HEK293T (cell line): ENCODE results near the gene ESYT2.

ENCODE experiments used
- CTCF ChIA-PET: fragments of 350-600 bp; formaldehyde crosslinking; extraction: SDS; loops from one replicate; lab custom pipeline; 2021; ENCODE audit warnings: antibody characterized with exemption, inconsistent platforms; lab: Yijun Ruan, JAX
- POLR2A ChIA-PET: fragments of 350-600 bp; formaldehyde crosslinking; extraction: SDS; loops from one replicate; lab custom pipeline; 2020; ENCODE audit warnings: antibody characterized with exemption, inconsistent platforms; lab: Yijun Ruan, JAX
- DNase-seq: peaks from one replicate; pipeline ENCODE4 v3.0.0; 2012; ENCODE audit warnings: mixed read lengths; ENCODE audit errors: extremely low spot score
- ARNT ChIP-seq: fragments of 450-650 bp; IDR thresholded peaks from 2 replicates; pipeline ENCODE4 v1.6.1; 2017; ENCODE audit warnings: mild to moderate bottlenecking
- BHLHE40 ChIP-seq: fragments of 450-650 bp; IDR thresholded peaks from 2 replicates; pipeline ENCODE4 v1.6.1; 2016; ENCODE audit warnings: mild to moderate bottlenecking, moderate library complexity, borderline replicate concordance
- CTBP1 ChIP-seq: fragments of 450-650 bp; IDR thresholded peaks from 2 replicates; pipeline ENCODE4 v1.6.1; 2016; ENCODE audit warnings: borderline replicate concordance
- ELF4 ChIP-seq: fragments of 450-650 bp; IDR thresholded peaks from 2 replicates; pipeline ENCODE4 v1.6.1; 2017; ENCODE audit warnings: antibody characterized with exemption
- FOXA1 ChIP-seq: fragments of 450-650 bp; IDR thresholded peaks from 2 replicates; pipeline ENCODE4 v1.6.1; 2016; ENCODE audit warnings: mild to moderate bottlenecking
- FOXK2 ChIP-seq: fragments of 450-650 bp; IDR thresholded peaks from 2 replicates; pipeline ENCODE4 v1.6.1; 2016; ENCODE audit warnings: mild to moderate bottlenecking
- FOXM1 ChIP-seq: fragments of 450-650 bp; IDR thresholded peaks from 2 replicates; pipeline ENCODE4 v1.6.1; 2017; ENCODE audit warnings: mild to moderate bottlenecking, borderline replicate concordance
- HDGF ChIP-seq: fragments of 450-650 bp; IDR thresholded peaks from 2 replicates; pipeline ENCODE4 v1.6.1; 2017; ENCODE audit warnings: antibody characterized with exemption, borderline replicate concordance
- L3MBTL2 ChIP-seq: fragments of 450-650 bp; conservative IDR thresholded peaks from 2 replicates; pipeline ENCODE4 v1.6.1; 2016; ENCODE audit warnings: mild to moderate bottlenecking
- LEF1 ChIP-seq: fragments of 450-650 bp; IDR thresholded peaks from 2 replicates; pipeline ENCODE4 v1.6.1; 2017; ENCODE audit warnings: mild to moderate bottlenecking, borderline replicate concordance
- NFRKB ChIP-seq: fragments of 450-650 bp; IDR thresholded peaks from 2 replicates; pipeline ENCODE4 v1.6.1; 2016; ENCODE audit warnings: mild to moderate bottlenecking, moderate library complexity
- SP1 ChIP-seq: fragments of 450-650 bp; IDR thresholded peaks from 2 replicates; pipeline ENCODE4 v1.6.1; 2017
- SUZ12 ChIP-seq: fragments of 450-650 bp; IDR thresholded peaks from 2 replicates; pipeline ENCODE4 v1.6.1; 2016; ENCODE audit warnings: mild to moderate bottlenecking
- TARDBP ChIP-seq: fragments of 450-650 bp; IDR thresholded peaks from 2 replicates; pipeline ENCODE4 v1.6.1; 2016
- ZNF384 ChIP-seq: fragments of 450-650 bp; IDR thresholded peaks from 2 replicates; pipeline ENCODE4 v1.6.1; 2016
- TF ChIP-seq, protein P1 (sequence below): fragments of 450-650 bp; IDR thresholded peaks from 2 replicates; pipeline ENCODE4 v1.6.1; 2016

Gene ESYT2

GRCh38 chr7:158827411-158828132 is 1.7 kb downstream of the ESYT2 start:
- ChIA-PET POLR2A (no interaction called here), CTCF (no interaction called here)
- no peak for DNase-seq
- TF ChIP-seq TARDBP (no peak), FOXM1 (no peak), HDGF (no peak)

GRCh38 chr7:158825628-158826289 is 3.5 kb downstream of the ESYT2 start:
- no peak for TF ChIP-seq FOXK2
- POLR2A ChIA-PET: no interaction called here
- CTCF ChIA-PET: interaction anchor here (0.8 kb wide), 1 partner anchor 10 kb away, joined by 3 read pairs; no protein-coding TSS in a partner anchor
- no peak for DNase-seq

- ChIA-PET CTCF (no interaction called here), POLR2A (no interaction called here)
- TF ChIP-seq BHLHE40: no peak
- TF ChIP-seq, protein P1, sequence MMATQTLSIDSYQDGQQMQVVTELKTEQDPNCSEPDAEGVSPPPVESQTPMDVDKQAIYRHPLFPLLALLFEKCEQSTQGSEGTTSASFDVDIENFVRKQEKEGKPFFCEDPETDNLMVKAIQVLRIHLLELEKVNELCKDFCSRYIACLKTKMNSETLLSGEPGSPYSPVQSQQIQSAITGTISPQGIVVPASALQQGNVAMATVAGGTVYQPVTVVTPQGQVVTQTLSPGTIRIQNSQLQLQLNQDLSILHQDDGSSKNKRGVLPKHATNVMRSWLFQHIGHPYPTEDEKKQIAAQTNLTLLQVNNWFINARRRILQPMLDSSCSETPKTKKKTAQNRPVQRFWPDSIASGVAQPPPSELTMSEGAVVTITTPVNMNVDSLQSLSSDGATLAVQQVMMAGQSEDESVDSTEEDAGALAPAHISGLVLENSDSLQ: no peak
- TF ChIP-seq FOXM1: no peak
- no peak for TF ChIP-seq LEF1
- TF ChIP-seq HDGF: no peak
- TF ChIP-seq NFRKB: no peak
- TF ChIP-seq L3MBTL2: no peak
- no peak for TF ChIP-seq FOXK2
- TF ChIP-seq CTBP1: no peak
- no peak for TF ChIP-seq SP1
- no peak for TF ChIP-seq SUZ12
- no peak for TF ChIP-seq ARNT
- no peak for TF ChIP-seq FOXA1
- TF ChIP-seq ZNF384: no peak
- TF ChIP-seq ELF4: no peak
- no peak for TF ChIP-seq TARDBP
- DNase-seq: no peak
Observed at GRCh38 chr7:158824028-158824427, 5.3 kb downstream of the ESYT2 start.

DNA sequence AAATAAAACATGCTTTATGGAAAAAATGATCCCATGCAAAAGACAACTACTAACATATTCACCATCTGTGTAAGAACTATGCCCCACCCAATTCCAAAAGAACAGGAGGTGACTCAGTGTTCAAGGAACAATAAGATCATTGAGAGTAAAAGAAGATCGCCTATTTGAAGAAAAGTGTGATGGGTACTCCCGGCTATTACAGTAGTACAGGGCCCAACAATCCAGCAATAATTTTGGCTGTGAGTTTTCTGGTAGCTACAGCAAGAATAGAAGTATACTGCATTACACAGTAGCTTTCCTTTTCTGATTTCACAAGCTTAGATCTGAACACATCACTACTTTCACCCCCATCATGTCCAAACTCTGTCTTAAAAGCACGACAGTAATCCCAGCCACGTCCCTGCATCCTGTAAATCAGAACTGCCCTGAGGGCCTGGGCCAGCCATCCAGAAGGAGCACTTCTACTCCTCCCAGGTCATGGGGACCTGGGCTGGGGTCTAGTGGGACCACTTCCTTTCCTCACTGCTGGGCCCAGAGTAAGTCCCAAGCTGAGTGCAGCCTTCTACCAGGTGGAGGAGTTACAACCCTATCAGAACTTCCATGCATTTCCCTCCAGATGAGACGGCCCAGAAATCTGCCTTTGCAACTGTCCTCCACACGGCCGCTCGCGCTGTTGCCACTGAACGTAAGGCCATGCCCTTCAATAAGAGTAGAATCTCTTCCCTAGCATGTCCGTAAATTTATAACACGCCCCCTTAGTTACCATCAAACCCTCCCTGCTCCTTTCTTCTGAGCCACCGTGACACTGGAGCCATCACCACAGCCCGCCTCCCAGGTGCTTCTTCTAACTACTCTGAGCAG is 7.9 kb downstream of the ESYT2 start:
- CTCF ChIA-PET: no interaction called here
- no peak for DNase-seq
- TF ChIP-seq HDGF: no peak
- POLR2A ChIA-PET: interaction anchor here (0.7 kb wide), 1 partner anchor 43 kb away, joined by 4 read pairs; no protein-coding TSS in a partner anchor

DNA sequence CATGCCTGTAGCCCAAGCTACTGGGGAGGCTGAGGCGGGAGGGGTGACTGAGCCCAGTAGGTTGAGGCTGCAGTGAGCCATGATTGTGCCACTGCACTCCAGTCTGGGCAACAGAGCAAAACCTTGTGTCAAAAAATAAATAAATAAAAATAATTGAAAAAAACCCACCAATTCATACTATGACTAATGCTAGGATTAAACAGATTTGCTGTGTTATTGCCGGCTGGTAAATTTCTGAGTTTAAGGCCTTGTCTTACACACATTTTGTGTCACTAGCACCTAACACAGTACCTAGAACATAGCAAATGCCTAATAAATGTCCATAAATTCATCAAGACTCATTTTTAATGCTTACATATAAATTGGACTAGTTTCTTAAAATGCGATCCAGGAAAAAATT is 8.7 kb downstream of the ESYT2 start:
- DNase-seq: no peak
- ChIA-PET CTCF (no interaction called here), POLR2A (no interaction called here)
- TF ChIP-seq TARDBP: no peak
- TF ChIP-seq SUZ12: no peak
- TF ChIP-seq L3MBTL2: no peak
- no peak for TF ChIP-seq ELF4
- no peak for TF ChIP-seq ARNT
- TF ChIP-seq FOXM1: no peak
- no peak for TF ChIP-seq LEF1
- no peak for TF ChIP-seq CTBP1

DNA sequence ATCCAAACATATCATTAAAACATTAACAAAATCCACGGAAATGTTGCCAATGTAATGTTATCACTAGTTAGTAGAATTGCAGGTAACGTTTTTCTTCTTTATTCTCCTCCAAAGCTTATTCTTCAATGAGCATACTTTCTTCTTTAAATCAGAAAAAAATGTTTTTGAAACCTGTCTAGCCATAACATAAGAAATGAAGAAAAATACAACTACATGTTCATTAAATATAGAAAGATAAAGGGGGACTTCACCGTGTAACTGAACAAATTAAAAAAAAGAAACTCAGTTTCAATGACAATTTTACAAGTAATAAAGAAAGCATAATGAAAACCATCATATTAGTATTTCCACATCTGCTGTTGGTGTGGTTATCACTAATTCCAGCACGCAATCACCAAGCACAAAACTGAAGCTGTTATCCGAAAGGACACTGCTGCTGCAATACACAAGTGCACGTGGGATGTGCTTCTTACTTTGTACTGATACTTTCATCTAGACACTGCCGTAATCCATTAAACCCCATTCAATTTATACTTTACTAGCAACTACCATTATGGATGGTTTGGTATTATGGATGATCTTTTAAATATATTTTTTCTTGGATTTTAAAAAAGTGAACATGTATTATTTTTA is 9.6 kb downstream of the ESYT2 start:
- TF ChIP-seq SP1 (no peak), FOXM1 (no peak), HDGF (no peak), TARDBP (no peak), FOXK2 (no peak), LEF1 (no peak), FOXA1 (no peak), SUZ12 (no peak), ARNT (no peak), L3MBTL2 (no peak), CTBP1 (no peak), ZNF384 (no peak)
- ChIA-PET CTCF (no interaction called here), POLR2A (interaction anchor here (1.3 to 1.6 kb wide), 2 partner anchors 9 to 10 kb away, joined by 4 to 5 read pairs; partner anchors contain the start of gene ESYT2)
- DNase-seq: no peak
